NCI-H2171 (cell line): Measurements from ENCODE around the gene TJP1.

Experiments used
- DNase-seq: peaks from one replicate; lab custom pipeline; 2025; lab: John Stamatoyannopoulos, UW

Gene TJP1

DNA sequence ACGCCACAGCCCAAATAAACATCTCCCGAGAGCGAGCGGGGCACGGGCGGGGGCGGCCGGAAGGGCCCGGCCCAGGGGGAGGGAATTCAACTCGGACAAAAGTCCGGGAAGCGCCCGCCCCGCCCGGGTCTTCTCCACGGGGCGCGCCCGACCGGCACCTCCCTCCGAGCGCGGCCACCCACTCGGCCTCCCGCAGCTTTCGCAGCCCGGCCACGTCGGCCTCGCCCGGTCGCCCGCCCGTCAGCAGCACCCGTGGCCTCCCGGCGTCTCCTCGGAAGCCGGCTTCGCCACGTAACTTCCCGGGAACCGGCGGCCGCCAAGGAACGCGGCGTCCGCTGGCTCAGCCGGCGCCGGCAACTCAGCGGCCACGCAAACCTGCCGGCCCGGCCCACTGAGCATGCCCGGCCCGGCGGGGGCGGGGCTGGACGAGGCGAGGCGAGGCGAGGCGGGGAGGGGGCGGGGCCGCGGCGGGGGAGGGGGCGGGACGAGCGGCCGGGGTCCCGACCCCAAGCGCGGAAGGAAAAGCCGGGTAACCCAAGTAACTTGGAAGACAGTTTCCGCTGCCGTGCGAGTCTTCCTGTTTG lies at the start of gene TJP1:
TJP1 (minus strand) TSS at position 369 of the 584 bp plus-strand sequence. CDS start 440 bp downstream, outside the sequence.
- peak; percentile 71 for DNase-seq

DNA sequence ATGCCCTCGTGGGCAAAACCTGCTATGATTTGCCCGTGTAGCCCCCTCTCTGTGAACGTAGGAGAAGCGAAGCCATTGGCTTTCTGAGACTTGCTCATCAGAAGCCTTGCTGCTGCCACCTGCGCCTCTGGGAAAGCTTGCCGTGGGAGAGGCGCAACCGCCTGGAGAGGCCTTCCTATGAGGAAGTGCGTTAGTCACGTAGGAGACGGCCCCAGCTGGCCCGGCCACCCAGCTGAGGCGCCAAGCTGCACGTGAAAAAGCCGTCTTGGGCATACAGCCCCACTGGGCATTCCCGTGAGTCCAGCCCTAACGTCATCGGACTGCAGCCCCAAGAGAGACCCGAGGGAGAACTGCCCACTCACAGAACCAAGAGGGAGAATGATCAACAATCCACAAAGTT lies 49.1 kb upstream of the TJP1 start:
- DNase-seq = no peak

DNA sequence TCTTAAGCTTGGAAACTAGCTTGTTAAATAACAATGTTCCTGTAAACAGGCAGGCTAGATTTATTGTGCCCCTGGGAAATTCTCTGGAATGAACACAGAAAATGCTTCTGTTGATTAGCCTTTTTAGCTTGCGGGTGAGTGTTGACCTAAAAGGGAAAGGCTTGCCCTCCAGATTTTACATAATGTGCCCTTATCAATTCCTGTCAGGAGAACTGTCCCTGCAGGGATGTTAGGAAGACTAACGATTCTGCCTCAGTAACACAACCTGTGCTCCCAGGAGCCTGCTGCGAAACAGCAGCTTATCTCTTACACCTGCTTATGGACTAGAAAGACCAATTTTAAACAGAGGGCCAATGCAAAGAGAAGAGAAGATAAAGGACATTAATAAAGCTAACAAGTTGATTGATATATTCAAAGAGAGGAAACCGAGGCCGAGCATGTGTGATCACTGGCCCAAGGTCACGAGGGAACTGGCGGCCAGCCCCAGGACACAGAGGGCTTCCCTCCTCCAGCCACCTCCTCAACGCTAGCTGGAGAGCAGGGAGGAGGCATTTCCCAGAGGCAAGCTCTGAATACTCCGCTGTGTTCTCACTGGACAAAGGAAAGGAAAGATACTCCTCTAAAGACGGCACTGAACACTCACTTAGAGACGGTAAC lies 48.4 kb upstream of the TJP1 start:
- peak; percentile 18 for DNase-seq

DNA sequence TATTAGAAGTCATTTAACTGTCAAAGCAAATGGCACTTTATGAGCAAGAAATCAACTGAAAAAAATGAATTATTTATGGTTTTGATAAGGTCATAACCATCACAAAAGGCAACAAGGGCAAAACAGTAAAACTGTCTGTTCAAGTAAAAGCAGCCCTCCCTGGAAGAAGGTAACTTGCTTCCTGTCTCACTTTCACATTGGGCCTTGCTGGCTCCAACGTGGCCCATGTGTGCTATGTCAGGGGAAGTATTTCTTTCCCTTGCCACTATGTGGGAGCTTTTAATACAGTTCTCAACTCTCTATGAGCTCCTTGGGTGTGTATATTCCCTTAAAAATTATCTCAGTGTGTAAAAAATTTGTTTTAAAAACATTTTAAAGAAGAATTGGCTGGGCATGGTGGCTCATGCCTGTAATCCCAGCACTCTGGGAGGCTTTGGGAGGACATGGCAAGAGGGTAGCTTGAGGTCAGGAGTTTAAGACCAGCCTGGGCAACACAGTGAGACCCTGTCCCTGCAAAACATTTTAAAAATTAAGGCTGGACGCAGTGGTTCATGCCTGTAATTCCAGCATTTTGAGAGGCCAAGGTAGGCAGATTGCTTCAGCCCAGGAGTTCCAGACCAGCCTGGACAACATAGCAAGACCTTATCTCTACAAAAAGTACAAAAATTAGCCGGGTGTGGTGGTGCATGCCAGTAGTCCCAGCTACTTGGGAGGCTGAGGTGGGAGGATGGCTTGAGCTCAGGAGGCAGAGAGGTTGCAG lies 45.2 kb upstream of the TJP1 start:
- no peak for DNase-seq

DNA sequence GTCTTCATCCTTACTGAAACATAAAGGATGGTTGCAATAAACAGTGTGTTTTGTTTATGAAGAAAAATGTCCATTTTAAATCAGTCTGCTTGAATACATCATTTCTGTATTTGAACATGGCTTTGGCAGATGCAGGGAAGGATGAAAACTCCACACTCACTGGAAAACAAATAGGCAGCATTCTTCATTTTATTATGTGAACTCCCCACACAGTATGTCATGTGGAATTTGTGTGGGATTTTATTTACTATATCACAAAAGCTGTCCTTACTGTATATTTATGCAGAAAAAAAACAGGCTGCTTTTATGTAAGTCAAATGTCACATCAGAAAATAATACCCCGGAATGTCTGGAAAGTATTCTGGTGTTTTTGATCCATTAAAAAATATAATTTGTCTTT lies 44.1 kb upstream of the TJP1 start:
- no peak for DNase-seq

DNA sequence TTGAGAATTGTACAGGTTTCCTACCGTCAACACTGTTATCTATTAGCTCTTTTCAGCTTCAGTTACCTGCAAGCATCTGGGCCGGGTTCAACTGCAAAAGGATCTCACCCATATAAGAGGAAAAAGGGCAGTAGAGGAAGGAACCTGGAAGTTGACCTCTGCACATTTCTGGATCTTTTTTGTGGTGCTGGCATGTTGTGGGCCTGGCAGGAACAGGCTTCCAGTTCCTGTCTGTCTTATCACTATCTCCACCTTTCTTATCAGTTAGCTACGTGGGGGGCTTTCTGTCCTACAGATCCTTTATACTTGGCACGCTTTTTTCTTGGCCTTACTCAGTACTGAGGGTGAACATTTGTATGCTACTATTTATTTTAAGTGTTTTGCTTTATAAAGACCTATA lies 42.2 kb upstream of the TJP1 start:
- no peak for DNase-seq

DNA sequence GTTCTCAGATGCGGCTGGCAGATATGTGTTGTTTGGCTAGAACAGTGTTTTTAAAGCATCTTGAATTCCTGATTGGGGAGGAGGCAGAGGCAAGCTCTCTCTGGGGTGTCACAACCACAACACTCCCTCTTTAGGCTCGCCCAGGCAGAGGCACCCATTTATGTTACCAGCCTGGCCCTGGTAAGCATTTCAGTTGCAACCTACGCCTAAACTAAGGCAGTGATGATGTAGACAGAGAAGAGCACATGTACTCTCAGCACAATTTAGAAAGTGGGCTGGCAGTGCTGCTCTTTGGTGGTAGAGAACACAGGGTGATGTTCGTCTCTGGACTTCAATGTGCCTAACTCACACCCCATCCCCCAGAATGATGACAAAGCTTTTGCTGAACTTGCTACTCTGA lies 41.2 kb upstream of the TJP1 start:
- no peak for DNase-seq

DNA sequence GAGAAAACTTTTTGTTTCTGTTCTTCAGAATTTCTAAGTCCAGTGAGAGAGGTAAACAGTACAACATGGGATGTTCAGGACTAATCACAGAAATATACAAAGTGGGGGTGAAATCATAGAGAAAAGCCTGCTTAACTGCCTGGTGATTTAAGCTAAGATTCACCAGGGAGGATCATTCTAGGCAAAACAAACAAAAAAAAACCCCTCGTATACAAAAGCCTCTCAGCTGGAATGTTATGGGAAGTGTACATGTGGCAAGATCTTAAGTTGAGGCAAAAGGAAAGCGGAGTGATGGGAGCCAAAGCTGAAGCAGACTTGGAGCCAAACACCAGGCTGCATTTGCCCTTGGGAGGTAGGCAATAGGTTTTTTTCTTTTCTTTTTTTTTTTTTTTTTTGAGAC lies 40.0 kb upstream of the TJP1 start:
- DNase-seq = no peak

DNA sequence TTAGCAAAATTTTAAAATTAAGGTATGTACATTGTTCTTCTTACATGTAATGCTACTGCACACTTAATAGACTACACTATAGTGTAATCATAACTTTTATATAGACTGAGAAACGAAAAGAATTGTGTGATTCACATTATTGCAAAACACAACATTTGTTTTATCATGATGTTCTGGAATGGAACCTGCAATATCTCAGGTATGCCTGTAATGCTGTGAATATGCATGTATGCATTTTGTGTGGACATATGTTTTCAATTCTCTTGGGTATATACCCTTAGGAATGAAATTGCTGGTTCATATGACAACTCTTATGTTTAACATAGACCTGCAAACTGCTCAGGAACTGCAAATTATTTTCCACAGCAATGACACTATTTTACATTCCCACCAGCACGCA lies 38.6 kb upstream of the TJP1 start:
- DNase-seq = no peak

DNA sequence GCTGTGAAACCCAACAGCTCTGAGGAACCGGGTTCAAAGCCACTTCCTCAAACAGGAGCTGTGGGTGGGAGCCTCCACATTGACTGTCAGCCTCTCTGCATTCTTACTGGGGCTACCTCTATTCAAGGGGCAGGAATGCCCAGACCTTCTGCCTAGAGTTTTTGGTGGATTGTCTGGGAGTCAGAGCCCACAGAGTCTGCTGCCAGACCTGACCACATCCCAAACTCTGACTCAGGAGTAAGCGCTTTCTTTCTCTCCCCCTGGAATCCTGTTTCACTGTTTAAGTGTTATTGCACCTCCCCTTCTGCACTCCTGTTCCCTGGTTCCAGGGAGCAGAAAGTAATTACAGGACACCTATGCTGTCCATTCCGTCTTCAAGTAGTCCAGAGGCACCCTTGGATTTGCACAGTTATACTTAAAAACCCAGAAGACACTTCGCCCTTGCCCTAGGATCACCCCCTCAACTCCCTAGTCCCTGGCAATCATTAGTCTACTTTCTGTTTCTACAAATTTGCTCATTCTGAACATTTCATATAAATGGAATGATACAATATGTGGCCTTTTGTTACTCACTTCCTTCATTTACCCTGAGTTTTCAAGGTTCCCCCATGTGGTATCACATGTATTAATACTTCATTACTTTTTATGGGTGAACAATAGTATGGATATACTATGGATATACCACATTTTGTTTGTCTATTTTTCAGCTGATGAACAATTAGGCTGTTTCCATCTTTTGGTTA lies 37.9 kb upstream of the TJP1 start:
- DNase-seq = no peak

DNA sequence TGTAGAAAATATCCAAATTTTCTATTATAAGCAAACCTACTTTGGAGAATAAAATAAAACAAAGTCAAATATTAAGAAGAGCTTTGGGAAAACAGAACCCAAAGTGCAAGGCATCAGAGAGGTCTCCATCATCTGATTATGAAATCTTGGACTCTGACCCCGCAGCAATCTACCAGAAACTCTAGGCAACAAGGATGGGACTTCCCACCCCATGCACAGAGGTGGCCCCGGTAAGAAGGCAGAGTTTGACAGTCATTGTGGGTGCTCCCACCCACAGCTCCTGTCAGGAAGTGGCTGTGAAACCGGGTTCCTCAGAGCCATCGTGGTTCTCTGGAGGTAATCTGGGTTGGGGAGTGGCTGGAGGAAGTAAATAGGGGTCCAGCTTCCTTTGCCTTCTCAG lies 37.0 kb upstream of the TJP1 start:
- DNase-seq = no peak

DNA sequence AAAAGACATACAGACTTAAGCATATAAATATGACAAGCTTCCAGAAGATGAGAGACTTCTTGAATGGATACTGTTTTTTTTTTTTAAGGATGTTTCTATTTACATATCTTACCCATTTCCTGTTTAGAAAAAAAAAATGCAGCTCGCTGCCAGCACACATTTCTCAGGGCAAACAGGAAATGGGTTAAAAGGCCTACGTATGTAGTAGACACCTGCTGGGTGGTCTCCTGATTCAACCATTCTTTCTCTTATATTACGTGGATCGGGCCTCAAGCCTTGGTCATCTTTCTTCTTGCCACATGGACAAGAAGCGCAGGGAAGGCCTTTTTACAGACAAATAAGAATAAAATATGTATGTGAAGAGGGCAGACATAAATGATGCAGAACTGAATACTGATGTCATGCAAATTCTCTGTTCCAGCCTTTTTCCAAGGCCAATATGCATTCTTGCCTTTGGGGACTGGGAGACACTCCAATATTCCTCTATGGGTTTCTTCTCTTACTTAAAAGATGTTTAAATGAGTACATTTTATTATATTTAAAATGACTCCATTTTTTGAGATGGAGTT lies 35.0 kb upstream of the TJP1 start:
- DNase-seq = no peak

DNA sequence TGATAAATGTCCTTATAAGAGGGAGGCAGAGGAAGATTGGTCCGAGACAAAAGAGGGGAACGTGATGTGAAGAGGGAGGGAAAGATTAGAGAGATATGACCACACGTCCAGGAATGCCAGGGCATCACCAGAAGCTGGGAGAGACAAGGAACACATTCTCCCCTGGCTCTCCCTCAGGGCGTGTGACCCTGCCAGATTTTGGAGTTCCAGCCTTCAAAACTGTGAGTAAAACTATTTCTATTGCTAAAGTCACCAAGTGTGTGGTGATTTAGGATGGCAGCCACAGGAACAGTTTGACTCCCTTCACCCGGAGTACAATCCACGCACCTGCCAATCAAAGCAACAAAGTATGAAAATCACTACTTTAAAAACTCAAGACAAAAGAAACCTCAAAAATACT lies 32.1 kb upstream of the TJP1 start:
- no peak for DNase-seq

DNA sequence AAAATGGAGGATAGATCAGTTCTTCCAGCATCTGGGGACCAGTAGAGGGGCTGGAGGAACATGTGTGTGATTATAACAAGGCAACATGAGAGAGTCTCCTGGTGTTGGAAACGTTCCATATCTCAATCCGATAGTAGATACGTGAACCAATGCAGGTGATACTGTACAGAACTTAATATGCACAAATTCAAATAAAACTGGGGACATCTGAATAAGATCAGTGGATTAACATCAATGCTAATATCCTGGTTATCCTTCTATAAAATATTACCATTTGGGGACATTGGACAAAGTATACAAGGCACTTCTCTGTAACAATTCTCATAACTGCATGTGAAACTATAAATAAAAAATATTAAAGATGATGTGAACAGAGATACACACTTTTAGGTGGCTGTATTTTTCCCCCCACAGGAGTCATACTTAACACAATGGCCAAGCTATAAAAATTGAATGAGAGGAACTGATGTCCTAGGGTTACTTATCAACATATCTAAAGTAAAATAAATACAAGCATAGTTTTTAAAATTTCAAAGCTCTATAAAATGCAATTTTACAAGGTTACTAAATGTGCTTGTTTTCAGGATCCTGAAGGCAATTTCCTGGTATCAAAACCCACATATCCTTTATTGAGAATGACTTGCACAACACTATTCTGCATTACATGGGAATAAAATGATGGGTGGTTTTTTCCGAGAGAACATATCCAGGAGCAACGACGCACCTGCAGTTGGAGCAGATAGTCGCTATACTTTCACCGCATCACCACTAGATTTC lies 31.1 kb upstream of the TJP1 start:
- no peak for DNase-seq

DNA sequence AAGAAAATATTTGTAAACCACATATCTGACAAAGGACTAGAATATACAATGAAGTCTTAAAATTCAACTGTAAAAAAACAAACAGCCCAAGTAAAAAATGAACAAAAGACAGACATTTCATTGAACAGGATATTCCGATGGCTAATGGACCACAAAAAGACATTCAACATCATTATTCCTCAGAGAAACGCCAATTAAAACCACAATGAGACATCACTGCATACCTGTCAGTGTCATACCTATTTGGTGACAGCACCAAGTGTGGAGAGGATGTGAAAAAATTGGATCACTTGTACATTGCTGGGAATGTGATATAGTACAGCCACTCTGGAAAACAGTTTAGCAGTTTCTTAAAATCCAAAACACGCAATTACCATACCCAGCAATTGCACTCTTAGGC lies 29.9 kb upstream of the TJP1 start:
- no peak for DNase-seq

DNA sequence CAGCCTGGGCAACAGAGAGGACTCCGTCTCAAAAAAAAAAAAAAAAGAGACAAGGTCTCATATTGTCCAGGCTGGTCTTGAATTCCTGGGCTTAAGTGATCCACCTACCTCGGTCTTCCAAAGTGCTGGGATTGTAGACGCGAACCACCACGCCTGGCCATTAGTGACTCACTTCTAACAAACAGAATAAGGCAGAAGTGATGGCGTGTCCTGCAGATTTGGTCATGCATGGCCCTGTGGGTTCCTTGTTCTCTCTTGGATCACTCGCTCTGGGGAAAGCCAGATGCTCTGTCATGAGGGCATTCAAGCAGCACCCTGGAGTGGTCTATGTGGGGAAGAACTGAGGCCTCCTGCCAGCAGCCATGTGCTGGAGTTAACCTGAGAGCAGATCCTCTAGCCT lies 27.4 kb upstream of the TJP1 start:
- DNase-seq = no peak

DNA sequence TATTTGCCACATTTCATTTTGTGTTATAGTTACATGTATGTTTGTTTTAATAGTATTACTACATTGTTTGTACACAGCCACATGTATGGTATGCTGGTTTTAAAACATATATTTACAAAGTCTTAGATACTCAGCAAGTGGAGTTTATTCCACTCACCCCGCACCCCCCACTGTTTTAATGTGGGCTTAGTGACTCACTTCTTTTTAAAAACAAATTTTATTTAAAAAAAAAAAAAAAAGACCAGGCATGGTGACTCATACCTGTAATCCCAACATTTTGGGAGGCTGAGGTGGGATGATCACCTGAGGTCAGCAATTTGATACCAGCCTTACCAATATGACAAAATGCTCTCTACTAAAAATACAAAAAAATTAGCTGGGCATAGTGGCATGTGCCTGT lies 26.9 kb upstream of the TJP1 start:
- DNase-seq = no peak

DNA sequence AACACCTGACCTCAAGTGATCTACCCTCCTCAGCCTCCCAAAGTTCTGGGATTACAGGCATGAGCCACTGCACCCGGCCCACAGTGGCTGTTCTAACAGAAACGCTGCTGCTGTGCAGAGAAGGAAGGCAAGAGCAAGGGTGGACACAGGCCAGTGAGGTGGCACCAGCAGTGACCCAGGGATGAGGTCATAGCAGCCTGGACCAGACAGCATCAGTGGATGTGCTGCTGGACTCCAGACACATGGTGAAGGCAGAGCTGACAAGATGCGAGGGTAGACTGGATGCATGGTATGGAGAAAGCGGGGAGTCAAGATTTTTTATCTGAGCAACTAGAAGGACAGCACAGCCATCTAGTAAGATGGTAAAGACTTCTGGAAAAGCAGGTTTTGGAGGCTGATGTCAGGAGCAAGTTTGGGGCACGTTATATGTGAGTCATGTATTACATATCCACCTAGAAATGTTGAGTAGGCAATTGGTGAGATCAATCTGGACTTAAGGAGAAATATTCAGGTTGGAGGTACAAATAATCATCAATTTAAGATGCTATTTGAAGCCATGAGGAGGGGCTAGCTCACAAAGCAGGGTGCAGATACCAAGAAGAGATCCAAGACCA lies 22.1 kb upstream of the TJP1 start:
- no peak for DNase-seq

DNA sequence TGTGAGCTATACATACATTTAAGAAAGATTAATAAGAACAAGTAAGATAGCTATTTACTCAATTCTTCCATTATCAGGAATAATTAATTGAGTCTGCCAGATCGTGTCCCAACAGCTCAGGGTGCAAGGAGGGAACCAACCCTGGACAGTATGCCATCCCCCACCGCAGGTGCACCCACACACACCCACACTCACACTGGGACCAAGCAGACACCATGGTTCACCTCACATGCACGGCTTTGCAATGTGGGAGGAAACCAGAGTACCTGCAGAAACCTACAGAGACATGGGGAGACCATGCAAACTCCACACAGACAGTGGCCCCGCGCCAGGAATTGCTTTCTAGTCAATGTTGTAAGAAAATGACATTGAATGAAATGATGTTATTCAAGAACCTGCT lies 20.0 kb upstream of the TJP1 start:
- no peak for DNase-seq

DNA sequence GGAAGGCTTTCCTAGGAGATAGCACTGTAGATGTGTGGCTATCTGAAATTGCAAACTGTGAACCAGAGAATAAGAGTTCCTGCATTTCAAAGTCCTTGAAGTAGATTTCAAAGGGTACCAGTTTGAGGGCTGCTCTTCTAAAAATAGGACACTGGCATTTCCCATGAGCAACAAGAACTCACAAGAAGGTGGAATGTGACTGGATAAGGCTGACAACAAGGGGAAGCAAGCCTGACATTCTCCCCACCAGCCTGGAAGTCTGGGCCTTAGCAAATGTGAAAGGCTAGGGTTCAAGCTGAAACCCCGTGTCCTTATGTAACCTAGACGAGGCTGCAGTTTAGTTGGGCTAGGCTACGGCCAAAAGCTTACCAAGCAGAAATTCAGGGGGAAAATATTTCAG lies 18.7 kb upstream of the TJP1 start:
- DNase-seq = no peak

DNA sequence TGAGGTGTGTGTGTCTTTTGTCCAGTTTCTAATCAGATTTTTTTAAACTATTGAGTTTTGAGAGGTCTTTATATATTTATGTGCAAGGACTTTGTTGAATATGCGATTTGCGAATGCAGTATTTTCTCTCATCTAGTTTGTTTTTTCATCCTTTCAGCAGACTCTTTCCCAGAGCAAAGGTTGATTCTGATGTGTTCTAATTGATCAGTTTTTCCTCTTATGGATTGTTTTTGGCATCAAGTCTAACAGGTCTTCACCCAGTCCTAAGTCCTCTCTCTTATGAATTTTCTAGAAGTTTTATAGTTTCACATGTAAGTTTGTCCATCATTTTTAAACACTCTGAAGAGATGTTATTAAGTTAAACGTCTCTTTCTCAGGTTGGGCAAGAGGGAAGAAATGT lies 17.8 kb upstream of the TJP1 start:
- no peak for DNase-seq
